HepG2 (cell line): Measurements from ENCODE around the gene TMEM239. TPM values are rescaled to one million over a fixed set of nuclear protein-coding genes. Genes with fewer than 3 reads are reported as not detected.

Experiments
- ATAC-seq: fragments of 200-7000 bp; cut with Tn5 transposase; 3 replicates; pipeline ENCODE4 v1.9.1; 2020; ENCODE audit warnings: mild to moderate bottlenecking, moderate library complexity
- BruUV-seq: library from RNA; stranded (reverse); fragments of 400-500 nt; replicated peaks from 2 replicates; lab custom pipeline; 2021; lab: Mats Ljungman, UMichigan
- CTCF ChIA-PET: fragments of 300-600 bp; formaldehyde crosslinking; extraction: SDS; loops from one replicate; lab custom pipeline; 2021; ENCODE audit warnings: low total read pairs, inconsistent platforms, low intra/inter-chr PET ratio; lab: Yijun Ruan, JAX
- POLR2A ChIA-PET: fragments of 350-600 bp; sonication (Branson Sonifier 250); formaldehyde crosslinking; loops from one replicate; lab custom pipeline; 2020; ENCODE audit warnings: antibody characterized with exemption, inconsistent platforms; lab: Yijun Ruan, JAX
- DNase-seq: peaks from one replicate; pipeline ENCODE4 v3.0.0-alpha.2; 2015; ENCODE audit warnings: low spot score
- FAIRE-seq: peaks from 3 replicates; lab custom pipeline; 2011; peaks lifted over from hg19 to GRCh38; lab: Jason Lieb, UNC
- H2AFZ ChIP-seq: one replicate; pipeline ENCODE4 v1.6.1; 2011; ENCODE audit warnings: low read length, inconsistent platforms
- H3K27ac ChIP-seq: fragments of 300-600 bp; 3 replicates; pipeline ENCODE4 v1.8.0; 2011; ENCODE audit warnings: mixed run types, mild to moderate bottlenecking, mixed read lengths, low read length, inconsistent platforms; ENCODE audit not compliant: insufficient read depth; ENCODE audit errors: extremely low read length
- H3K27me3 ChIP-seq, 2 experiments: fragments of 200-600 bp in 1 of 2; 2 replicates in 1 of 2; 3 replicates in 1 of 2; pipeline versions ENCODE4 v1.6.0 to v1.8.0; 2011; ENCODE audit warnings: low read length in 2 of 2, mild to moderate bottlenecking in 2 of 2, moderate library complexity in 2 of 2, inconsistent platforms in 1 of 2; ENCODE audit not compliant: insufficient read depth in 2 of 2, control insufficient read depth in 1 of 2
- H3K36me3 ChIP-seq, 2 experiments: fragments of 200-600 bp in 1 of 2; replicated peaks in 1 of 2; 2 replicates in 1 of 2; 3 replicates in 1 of 2; pipeline versions ENCODE4 v1.5.1 to v1.8.0; 2011; ENCODE audit warnings: low read length in 2 of 2, inconsistent platforms in 1 of 2; ENCODE audit not compliant: insufficient read depth in 2 of 2, control insufficient read depth in 1 of 2
- H3K4me1 ChIP-seq: 2 replicates; pipeline ENCODE4 v1.5.1; 2012; ENCODE audit warnings: low read length, inconsistent platforms; ENCODE audit not compliant: insufficient read depth
- H3K4me2 ChIP-seq: 2 replicates; pipeline ENCODE4 v1.6.0; 2011; ENCODE audit warnings: low read depth, low read length, inconsistent platforms
- H3K4me3 ChIP-seq, 3 experiments: fragments of 200-600 bp in 1 of 3; sonication (generic), shearing (Covaris generic) in 1 of 3; replicated peaks in 1 of 3; 2 replicates each; pipeline ENCODE4 v1.5.1; 2011 to 2016; ENCODE audit warnings: low read length in 3 of 3, inconsistent platforms in 2 of 3, low read depth in 2 of 3, mild to moderate bottlenecking in 2 of 3, control low read depth in 1 of 3, mixed read lengths in 1 of 3; ENCODE audit not compliant: insufficient read depth in 1 of 3
- H3K79me2 ChIP-seq: one replicate; pipeline ENCODE4 v1.6.1; 2011; ENCODE audit warnings: low read length, inconsistent platforms; ENCODE audit not compliant: insufficient read depth
- H3K9ac ChIP-seq: 2 replicates; pipeline ENCODE4 v1.6.0; 2011; ENCODE audit warnings: mild to moderate bottlenecking, low read depth, low read length, inconsistent platforms; ENCODE audit not compliant: insufficient read depth
- H3K9me3 ChIP-seq: 2 replicates; pipeline ENCODE4 v1.5.1; 2012; ENCODE audit warnings: mild to moderate bottlenecking, low read length
- H4K20me1 ChIP-seq: 2 replicates; pipeline ENCODE4 v1.6.0; 2011; ENCODE audit warnings: inconsistent platforms, mild to moderate bottlenecking, low read length, moderate library complexity; ENCODE audit not compliant: insufficient read depth
- ATRX ChIP-seq: sonication (generic); formaldehyde crosslinking; IDR thresholded peaks from 2 replicates; pipeline ENCODE4 v1.4.0; 2020; ENCODE audit warnings: missing genetic modification reagents, borderline replicate concordance
- FOXK2 ChIP-seq: fragments of 450-650 bp; IDR thresholded peaks from 2 replicates; pipeline ENCODE4 v1.6.1; 2016
- GLI4 ChIP-seq: sonication (generic); formaldehyde crosslinking; IDR thresholded peaks from 2 replicates; pipeline ENCODE4 v1.5.1; 2020; ENCODE audit warnings: missing genetic modification reagents, mild to moderate bottlenecking, moderate library complexity, borderline replicate concordance
- HMGA1 ChIP-seq: sonication (generic); formaldehyde crosslinking; conservative IDR thresholded peaks from 2 replicates; pipeline ENCODE4 v1.4.0; 2020; ENCODE audit warnings: missing genetic modification reagents
- HNRNPUL1 ChIP-seq: fragments of 200-400 bp; formaldehyde crosslinking; IDR thresholded peaks from 2 replicates; pipeline ENCODE4 v1.6.1; 2017; ENCODE audit warnings: low read depth, mild to moderate bottlenecking, low read length, moderate library complexity
- IRF9 ChIP-seq: sonication (generic); formaldehyde crosslinking; IDR thresholded peaks from 2 replicates; pipeline ENCODE4 v1.8.0; 2022; ENCODE audit warnings: missing genetic modification reagents, mild to moderate bottlenecking, borderline replicate concordance
- MLLT10 ChIP-seq: sonication (generic); formaldehyde crosslinking; IDR thresholded peaks from 2 replicates; pipeline ENCODE4 v1.4.0; 2020; ENCODE audit warnings: missing genetic modification reagents
- MNT ChIP-seq: fragments of 450-650 bp; IDR thresholded peaks from 2 replicates; pipeline ENCODE4 v1.6.1; 2016
- MYNN ChIP-seq: sonication (generic); formaldehyde crosslinking; IDR thresholded peaks from 2 replicates; pipeline ENCODE4 v1.4.0; 2020; ENCODE audit warnings: mild to moderate bottlenecking, low read depth, missing genetic modification reagents
- NFE2L2 ChIP-seq: fragments of 150-350 bp; IDR thresholded peaks from 2 replicates; pipeline ENCODE4 v1.6.1; 2014; ENCODE audit warnings: low read length
- PCBP2 ChIP-seq: fragments of 200-400 bp; formaldehyde crosslinking; optimal IDR thresholded peaks from 2 replicates; pipeline ENCODE3; 2018; ENCODE audit warnings: low read length, low read depth; ENCODE audit not compliant: poor library complexity, severe bottlenecking
- POLR2AphosphoS2 ChIP-seq: IDR thresholded peaks from 2 replicates; pipeline ENCODE4 v1.6.1; 2011; ENCODE audit warnings: low read depth, low read length, improper control_type of control experiment
- PRMT3 ChIP-seq: sonication (generic); formaldehyde crosslinking; IDR thresholded peaks from 2 replicates; pipeline ENCODE4 v1.8.1; 2022; ENCODE audit warnings: low read depth, mild to moderate bottlenecking, moderate library complexity, missing genetic modification reagents, borderline replicate concordance
- SMAD1 ChIP-seq: sonication (generic); formaldehyde crosslinking; IDR thresholded peaks from 2 replicates; pipeline ENCODE4 v1.4.0; 2020; ENCODE audit warnings: missing genetic modification reagents, low read depth, mild to moderate bottlenecking, borderline replicate concordance
- ZBTB37 ChIP-seq: sonication (generic); formaldehyde crosslinking; IDR thresholded peaks from 2 replicates; pipeline ENCODE4 v1.4.0; 2020; ENCODE audit warnings: mild to moderate bottlenecking, missing genetic modification reagents
- ZBTB7B ChIP-seq: sonication (generic); formaldehyde crosslinking; IDR thresholded peaks from 2 replicates; pipeline ENCODE4 v1.4.0; 2020; ENCODE audit warnings: missing genetic modification reagents
- ZBTB8A ChIP-seq: sonication (generic); formaldehyde crosslinking; IDR thresholded peaks from 2 replicates; pipeline ENCODE4 v1.4.0; 2020; ENCODE audit warnings: mild to moderate bottlenecking, low read depth, missing genetic modification reagents, borderline replicate concordance
- ZNF232 ChIP-seq: sonication (generic); formaldehyde crosslinking; IDR thresholded peaks from 2 replicates; pipeline ENCODE4 v1.4.0; 2020; ENCODE audit warnings: missing genetic modification reagents, borderline replicate concordance
- ZNF607 ChIP-seq: sonication (generic); formaldehyde crosslinking; IDR thresholded peaks from 2 replicates; pipeline ENCODE4 v1.5.1; 2020; ENCODE audit warnings: missing genetic modification reagents, mild to moderate bottlenecking, borderline replicate concordance
- WGBS: methylation state at CpG from one replicate; pipeline ENCODE4 v1.1.6; 2017; ENCODE audit warnings: low lambda C conversion rate; 5-methylcytosine and 5-hydroxymethylcytosine counted together
- in situ Hi-C: cut with HindIII; loops from 2 replicates; pipeline ENCODE4 v1.10.0; 2017; ENCODE audit warnings: low pct_unique_long_range_greater_than_20kb; ENCODE audit not compliant: extremely low pct_ligation_motif_present
- intact Hi-C: fragments of 100-400 bp; cut with micrococcal nuclease; formaldehyde crosslinking; loops from one replicate; pipeline ENCODE4 v1.10.0; 2022; ENCODE audit not compliant: unreplicated experiment
- polyA plus RNA-seq, 8 experiments: library from polyadenylated mRNA; depleted of rRNA in 3 of 8; stranded (reverse) in 7 of 8; unstranded in 1 of 8; fragments of >200 nt; fragmentation: Illumina TruSeq in 4 of 8; extraction: Trizol in 4 of 8; gene quantifications; 2 replicates each; pipeline versions ENCODE4 v1.2.1 to v1.2.3, GENCODE V29; 2011 to 2016; ENCODE audit warnings: low read depth in 4 of 8, missing spikeins in 1 of 8, mixed read lengths in 1 of 8; ENCODE audit not compliant: insufficient read depth in 1 of 8
- total RNA-seq, 5 experiments: library from RNA; depleted of rRNA; stranded (reverse); fragments of >200 nt; fragmentation: Illumina TruSeq; extraction: Trizol; gene quantifications; 2 replicates each; pipeline ENCODE4 v1.2.3, GENCODE V29; 2016; ENCODE audit warnings: low read depth in 1 of 5

Gene TMEM239
- total and polyA plus RNA-seq, 2 of the 13 experiments (the other 11 are each of a cell fraction or from before 2014, with no cell fraction given): not detected

- TF ChIP-seq MNT (no peak), ATRX (no peak), MYNN (CRISPR knock-in tag) (no peak), SMAD1 (CRISPR knock-in tag) (no peak), HNRNPUL1 (no peak), HMGA1 (CRISPR knock-in tag) (no peak), ZNF607 (CRISPR knock-in tag) (no peak), GLI4 (CRISPR knock-in tag) (no peak), ZBTB8A (CRISPR knock-in tag) (no peak)
Observed at GRCh38 chr20:2864626-2865025, 48.5 kb downstream of the TMEM239 start (continued).

GRCh38 chr20:2865101-2865500 lies 48.9 kb downstream of the TMEM239 start:
- no TSS peak for BruUV-seq
- Histone ChIP-seq H3K9ac (no peak overlapping the region), H4K20me1 (no peaks in the 10 kb centered on the region), H3K27me3 (no peaks in the 10 kb centered on the region), H2AFZ (no peak overlapping the region), H3K4me3 (no peak overlapping the region), H3K79me2 (no peaks in the 10 kb centered on the region), H3K36me3 (peaks cover 6 to 8% of the 10 kb centered on the region in 2 experiments; a peak in 4 of 5 replicates), H3K9me3 (no peaks in the 10 kb centered on the region), H3K4me2 (no peak overlapping the region), H3K4me1 (peaks cover 12% of the 10 kb centered on the region), H3K27ac (no peak overlapping the region)
- DNase-seq (no peak), ATAC-seq (no peak), FAIRE-seq (no peak)
- in situ Hi-C loops: no loop called here
- TF ChIP-seq ZBTB7B (no peak), ZNF232 (CRISPR knock-in tag) (no peak), PRMT3 (no peak), PCBP2 (no peak), IRF9 (CRISPR knock-in tag) (no peak), MLLT10 (CRISPR knock-in tag) (no peak), POLR2AphosphoS2 (no peak), FOXK2 (no peak), NFE2L2 (no peak), ZBTB37 (CRISPR knock-in tag) (no peak)
- intact Hi-C loops: no loop called here
- ChIA-PET POLR2A (no interaction called here), CTCF (no interaction called here)
- WGBS: 96% methylated on average over 10 of the region's 10 CpGs
